ENCODE measurements around the gene EOGT.

DNA sequence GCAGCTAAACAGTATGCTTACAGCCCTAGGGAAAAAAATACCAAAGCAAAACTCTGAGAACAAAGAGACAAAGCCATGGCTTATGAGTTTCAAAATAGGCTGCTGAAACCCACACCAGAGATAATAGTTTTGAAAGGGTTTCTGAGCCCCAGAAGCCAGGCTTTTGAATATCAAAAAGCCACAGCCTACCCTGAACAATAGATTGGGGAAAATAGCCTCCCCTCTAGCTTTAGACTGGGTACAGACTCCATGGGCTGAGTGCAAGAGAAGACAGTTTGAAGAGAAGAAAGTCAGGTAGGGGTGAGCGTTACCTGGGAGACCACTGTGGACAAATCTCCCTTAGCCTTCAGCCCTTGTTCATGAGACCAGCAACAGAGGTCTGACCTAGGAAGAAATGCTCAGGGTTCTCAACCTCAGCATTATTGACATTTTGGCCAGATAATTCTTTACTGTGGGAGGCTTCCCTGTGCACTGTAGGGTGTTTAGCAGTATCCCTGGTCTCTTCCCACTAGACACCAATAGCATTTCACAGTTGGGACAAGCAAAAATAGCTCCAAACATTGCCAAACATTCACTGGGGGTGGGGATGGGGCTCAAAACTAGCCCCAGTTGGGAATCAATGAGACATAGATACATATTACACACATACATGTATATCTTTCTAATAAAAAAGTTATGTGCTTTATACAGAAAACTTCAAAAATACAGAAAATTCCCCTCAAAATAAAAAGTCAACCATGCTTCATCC is 69.6 kb downstream of the EOGT start:
- TF ChIP-seq, protein P1, sequence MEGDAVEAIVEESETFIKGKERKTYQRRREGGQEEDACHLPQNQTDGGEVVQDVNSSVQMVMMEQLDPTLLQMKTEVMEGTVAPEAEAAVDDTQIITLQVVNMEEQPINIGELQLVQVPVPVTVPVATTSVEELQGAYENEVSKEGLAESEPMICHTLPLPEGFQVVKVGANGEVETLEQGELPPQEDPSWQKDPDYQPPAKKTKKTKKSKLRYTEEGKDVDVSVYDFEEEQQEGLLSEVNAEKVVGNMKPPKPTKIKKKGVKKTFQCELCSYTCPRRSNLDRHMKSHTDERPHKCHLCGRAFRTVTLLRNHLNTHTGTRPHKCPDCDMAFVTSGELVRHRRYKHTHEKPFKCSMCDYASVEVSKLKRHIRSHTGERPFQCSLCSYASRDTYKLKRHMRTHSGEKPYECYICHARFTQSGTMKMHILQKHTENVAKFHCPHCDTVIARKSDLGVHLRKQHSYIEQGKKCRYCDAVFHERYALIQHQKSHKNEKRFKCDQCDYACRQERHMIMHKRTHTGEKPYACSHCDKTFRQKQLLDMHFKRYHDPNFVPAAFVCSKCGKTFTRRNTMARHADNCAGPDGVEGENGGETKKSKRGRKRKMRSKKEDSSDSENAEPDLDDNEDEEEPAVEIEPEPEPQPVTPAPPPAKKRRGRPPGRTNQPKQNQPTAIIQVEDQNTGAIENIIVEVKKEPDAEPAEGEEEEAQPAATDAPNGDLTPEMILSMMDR (IDR thresholded peaks at IDR 0.05; ENCODE audit: low read length): no peak
- TF ChIP-seq EZH2 (optimal IDR thresholded peaks at IDR 0.05; ENCODE audit: low read depth, low read length): no peak

Measured in MM.1S (cell line).